Stimulated activated CD4-positive, alpha-beta T cell treated with anti-CD3 and anti-CD28 coated beads, TNF-alpha, amount 100 ng/mL, for 24 hours (primary cell): ENCODE results near the gene ATP1B1.

Source experiments
- DNase-seq, 3 experiments: peaks; one replicate each; pipeline ENCODE4 v3.0.0-alpha.2; 2020; ENCODE audit warnings: low read depth in 3 of 3

ATP1B1 gene

DNA sequence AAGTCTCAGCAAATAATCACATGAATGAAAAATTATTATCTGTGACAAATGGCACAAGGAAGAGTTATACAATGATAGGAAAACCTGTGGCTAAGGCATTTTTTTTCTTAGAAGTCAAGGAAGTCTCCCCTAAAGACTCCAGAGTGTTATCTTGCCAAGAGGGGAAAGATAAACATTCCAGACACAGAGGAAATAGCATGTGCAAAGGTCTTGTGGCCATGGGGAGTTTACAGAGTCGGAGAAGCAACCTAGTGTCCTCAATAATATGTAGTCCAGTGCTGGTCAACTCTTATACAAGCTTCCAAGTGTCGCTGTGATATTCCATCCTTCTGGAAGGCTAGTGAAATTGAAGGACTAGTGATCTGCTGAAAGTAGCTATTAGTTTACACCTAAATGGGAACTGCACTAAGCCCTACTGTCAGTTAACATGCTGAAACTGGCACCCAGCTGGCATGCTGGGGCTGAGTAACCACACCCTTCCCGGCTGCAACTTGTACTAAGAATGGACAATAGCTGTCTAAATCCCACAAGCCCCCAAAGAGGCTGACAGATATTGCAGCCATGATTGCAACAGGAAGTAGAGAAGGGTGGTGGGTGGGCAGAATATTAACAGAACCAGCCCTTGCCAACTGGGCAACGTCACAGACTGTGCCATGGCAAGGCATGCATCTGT lies 11.5 kb upstream of the ATP1B1 start:
- DNase-seq = no peak

DNA sequence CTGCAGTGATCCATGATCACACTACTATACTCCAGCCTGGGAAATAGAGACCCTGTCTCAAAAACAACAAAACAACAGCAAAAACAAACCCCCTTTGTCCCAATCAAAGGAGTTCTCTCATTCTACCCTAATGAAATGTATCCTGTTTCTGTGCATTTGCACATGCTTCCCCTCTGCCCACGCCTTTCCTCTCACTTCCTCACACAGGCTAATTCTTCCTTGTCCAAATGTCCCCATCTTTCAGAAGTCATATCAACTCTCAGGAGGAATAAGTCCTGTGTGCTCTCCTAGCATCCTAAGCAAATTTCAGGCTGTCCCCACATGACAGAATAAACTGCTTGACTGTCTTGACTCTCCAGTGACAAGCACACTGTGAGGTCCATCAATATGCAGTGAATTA lies 8.1 kb upstream of the ATP1B1 start:
- no peak for DNase-seq

DNA sequence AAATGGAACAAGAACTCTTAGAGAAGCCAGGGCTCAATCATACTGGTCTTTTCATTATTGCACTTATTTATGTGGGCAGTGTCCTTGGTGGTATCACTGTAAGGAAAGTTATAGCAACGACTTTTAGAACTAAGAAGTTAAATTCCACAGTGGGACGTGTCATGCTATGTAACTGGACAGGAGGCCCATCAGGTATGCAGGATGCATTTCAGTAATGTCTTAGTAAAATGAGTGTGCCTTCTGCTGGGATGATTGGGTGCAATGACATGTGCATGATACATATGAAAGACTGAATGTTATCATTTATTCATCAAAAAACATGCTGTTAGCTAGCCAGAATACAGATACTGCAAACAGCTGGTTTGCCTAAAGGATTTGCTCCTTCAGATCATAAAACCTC lies 6.9 kb upstream of the ATP1B1 start:
- DNase-seq = no peak

DNA sequence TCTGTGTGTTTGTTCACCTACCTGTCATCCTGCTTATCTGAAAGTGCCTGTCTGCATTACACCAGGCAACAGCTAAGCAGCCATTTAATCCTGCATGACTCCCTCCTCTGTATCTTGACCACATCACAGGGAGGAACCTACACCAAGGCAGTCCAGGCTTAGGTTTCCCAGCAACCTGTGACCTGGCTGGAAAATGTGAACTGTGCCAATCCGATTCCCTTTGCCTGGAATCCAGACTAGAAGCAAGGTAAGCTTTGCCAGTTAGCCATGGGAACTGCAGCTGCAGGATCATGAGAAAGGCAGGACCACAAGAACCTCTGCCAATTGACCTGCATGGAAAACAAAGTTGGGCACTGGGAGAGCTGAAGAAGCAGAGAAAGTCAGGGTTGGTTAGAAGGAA lies 6.3 kb upstream of the ATP1B1 start:
- no peak for DNase-seq

DNA sequence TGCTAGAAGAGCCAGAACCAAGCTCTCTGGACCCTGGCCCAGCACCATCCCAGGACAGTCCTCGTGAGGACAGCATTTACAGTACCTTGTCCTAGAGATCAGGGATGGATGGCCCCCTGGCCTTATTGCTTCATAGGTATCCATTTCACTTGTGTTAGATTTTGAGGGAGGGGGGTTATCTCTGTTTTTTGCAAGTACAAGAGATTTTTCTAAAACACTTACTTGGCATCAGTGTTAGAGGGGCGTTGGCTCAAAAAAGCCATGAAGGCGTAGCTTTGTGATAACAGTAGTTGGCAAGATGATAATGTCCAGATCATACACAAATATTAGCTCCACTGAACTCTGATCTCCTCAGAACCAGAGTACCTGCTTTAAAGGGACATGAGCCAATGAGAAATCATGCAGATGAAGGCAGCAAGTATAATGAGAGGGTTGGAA lies 5.8 kb upstream of the ATP1B1 start:
- no peak for DNase-seq

DNA sequence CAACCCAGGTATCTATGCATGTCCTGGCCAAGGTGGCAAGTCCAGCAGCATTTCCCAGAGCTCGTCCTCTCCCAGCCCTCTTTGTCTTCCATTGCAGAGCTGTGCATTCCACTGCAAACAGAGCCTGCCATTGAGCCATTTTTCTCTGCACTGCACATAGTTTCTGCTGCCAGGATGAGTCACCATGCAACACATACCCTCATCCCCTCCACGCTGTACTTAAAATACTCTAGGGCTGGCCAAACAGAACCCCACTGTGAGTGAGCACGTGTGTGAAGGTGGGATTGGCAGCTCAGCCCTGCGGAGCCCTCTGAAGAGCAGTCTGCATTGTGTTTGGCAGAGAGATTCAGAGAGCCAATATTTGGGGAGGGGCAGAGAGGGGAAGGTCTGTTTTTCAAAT lies 3.9 kb upstream of the ATP1B1 start:
- DNase-seq = no peak

DNA sequence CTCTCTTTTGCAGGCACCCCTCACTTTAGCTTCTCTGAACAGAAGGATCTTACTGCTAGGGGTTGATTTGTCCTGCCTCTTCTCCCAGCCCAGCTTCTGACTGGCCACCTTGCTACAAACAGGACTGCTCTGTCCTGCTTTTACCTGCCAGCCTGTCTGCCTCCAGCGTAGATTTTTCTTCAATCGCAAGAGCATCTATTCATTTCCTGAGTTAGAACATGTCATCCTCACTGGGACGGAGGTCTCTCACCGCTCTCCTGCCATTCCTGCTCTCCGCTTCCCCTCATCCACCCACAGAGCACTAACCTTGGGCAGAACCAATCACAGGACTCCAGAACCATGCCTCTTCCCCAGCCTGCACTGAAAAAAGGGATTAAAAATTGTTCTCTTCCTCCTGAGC lies 3.5 kb upstream of the ATP1B1 start:
- DNase-seq = no peak

DNA sequence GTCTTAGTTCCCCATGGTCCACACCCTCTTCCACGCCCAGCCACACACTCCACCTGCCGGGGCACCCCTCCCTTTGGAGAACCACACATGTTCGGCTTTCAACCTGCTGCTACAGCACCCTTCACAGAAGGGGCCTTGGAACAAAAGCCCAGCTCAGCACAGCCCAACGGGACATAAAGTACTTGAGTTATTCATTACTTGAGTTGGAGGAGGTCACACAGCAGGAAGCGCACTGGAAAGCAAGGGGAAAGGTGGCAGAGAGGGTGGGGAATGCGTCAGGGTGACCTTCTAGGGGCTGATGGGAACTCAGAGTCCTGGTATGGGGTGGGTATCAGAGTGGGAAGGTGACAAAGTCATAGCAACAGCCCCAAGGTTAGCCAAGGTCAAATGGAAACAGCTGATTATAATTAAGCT lies 3.0 kb upstream of the ATP1B1 start:
- no peak for DNase-seq

DNA sequence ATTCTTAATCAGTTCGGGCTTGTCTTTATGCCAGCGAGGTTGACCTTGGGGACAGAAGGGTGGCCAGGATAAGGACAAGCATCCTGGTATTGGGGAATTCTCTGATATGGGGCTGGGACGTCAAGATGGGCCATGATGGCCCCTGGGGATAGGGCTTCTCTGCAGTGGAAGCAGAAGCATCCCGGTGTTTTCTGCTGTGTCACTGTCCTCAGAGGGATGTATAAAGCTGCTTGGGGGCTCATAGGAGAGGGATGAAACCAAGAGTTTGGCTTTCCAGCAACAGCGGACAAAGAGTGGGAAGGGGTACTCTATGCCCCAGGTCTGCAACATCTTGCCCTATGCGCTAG lies 1.4 kb upstream of the ATP1B1 start:
- DNase-seq = no peak

DNA sequence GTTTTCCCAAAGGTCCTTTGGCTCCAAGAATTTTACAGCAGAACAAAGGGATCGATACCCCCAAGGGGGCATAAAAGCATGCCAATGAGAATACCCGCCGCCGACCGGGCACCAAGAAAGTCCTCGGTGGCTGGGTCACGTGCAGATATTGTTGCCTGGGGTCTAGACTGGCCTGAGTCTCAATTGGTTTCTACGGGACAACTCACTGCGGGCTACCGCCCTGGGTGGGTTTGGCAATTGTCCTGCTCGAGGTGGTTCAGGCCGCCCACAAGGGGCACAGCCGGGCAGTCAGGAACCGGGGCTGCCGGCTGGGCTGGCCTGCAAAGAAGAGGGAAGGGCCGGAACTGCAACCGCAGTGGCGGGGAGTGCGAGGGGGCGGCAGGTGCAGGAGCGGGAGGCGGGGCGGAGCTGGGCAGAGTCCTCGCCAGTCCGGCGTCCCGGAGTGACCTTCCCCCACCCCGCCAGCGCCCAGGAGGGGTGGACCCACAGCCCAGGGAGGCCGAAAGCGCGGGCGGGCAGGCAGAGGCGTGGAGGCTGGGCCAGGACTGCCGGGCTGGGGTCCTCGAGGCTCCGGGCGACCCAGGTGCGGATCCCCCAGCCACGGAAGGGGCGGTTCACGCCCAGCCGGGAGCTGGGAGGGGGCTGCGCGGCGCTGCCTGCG lies 926 bp upstream of the ATP1B1 start:
- DNase-seq = no peak

DNA sequence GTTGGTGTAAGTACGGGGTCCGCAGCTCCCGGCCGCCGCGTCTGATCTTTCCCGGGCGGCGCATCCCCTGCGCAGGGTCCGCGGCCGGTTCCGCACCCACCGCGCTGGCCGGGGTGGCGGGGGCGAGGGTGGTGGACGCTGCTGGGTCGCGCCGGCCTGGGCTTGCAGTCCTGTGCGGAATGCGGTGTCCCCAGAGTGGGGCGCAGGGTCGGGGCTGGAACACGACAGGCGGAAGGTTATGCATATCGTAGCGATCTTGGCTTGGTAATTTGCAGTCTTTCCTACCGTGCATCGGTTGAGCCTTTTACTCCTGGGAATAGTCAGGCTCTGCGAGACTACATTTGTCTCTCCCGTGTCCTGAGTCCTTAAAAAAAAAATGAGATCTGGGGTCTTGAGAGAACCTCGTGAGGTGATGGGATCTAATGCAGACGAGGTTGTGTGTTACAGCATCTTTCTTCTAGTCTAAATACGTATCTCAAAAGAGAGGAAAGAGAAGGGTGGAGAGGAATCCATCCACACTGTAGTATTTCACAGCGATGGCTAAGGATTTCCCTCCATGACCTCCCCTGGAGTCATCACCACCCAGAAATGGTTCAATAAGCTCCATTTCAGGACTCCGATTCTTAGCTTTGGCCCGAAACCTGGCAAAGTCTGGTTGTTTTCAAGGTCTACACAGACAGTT lies 572 bp downstream of the ATP1B1 start:
- peak in 1 of 3 experiments; percentile 15 for DNase-seq

DNA sequence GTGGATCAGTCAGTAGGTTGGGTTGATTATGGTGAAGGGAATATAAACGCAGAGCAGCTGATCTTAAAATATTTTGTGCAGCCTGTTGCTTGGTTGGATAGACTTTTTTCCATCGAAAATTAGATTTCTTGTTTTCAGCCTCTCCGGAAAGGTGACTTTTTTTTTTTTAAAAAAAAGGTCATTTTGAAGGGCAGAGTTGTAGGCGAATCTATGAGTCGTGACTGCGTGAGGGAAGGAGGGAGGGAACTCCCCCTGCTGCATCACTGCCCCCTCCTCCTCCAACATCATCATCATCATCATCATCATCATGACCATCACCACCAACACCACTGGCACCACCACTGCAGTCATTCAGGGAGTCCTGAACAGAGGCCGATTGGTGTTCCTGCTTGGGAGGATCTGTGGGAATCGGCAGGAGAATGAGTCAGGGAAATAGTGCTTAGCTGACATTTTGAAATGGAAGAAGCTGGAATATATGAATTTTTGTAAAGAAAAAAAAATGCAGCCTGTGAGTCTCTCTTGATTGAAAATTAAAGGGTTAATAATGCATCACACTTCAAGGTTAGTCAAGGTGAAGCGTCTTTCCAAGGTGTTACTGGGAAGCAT lies 1.2 kb downstream of the ATP1B1 start:
- DNase-seq = peak in 1 of 3 experiments; percentile 30

DNA sequence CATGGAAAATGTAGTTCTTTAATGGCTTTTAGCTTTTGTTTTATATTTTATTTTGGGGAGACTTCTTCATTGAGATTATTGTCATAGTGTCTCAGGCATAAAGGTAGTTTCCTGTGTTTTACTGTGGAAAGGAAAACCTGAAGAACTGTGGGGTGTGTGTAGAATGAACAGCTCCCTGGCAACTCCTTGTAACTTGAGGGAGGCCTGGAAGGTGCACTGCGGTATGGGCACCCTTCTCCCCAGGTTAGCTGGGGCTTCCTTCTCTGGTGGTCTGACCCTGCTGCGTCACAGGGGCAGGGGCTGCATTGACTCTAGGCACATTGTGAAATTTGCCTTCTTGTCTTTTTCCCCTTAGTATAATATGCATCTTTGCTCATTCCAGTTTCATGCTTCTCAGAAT lies 1.7 kb downstream of the ATP1B1 start:
- no peak for DNase-seq

DNA sequence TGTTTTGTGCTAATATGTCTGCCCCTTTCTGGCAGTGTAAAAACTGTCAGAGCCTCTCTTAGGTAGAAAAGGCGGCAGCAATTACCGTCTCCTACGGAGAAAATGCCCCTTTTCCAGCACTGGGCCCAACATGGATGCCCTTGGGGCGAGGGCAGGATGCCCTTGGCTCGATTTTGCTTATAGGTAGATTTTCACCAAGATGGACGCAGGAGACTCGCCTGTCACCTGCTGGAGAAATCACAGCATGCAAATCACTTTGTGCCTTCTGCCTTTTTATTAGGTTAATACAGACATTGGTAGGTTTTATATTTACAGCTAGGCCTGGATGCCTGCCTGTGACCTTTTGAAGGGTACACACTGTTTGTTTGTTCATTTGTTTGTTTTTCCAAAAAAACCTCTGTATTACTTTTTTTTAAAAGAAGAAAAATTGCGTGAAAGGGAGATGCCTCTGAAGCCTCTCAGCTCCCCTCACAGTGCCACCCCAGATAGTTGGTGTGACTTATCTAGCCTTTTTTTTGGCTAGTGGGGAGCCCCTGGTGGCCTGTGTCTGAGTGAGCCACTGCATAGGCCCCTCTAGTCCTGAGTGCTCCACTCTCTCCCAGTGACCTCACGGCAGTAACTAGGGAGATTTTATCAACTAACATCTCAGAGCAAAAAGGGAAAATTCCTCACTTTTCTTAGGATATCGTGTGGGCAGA lies 2.5 kb downstream of the ATP1B1 start:
- DNase-seq = no peak

DNA sequence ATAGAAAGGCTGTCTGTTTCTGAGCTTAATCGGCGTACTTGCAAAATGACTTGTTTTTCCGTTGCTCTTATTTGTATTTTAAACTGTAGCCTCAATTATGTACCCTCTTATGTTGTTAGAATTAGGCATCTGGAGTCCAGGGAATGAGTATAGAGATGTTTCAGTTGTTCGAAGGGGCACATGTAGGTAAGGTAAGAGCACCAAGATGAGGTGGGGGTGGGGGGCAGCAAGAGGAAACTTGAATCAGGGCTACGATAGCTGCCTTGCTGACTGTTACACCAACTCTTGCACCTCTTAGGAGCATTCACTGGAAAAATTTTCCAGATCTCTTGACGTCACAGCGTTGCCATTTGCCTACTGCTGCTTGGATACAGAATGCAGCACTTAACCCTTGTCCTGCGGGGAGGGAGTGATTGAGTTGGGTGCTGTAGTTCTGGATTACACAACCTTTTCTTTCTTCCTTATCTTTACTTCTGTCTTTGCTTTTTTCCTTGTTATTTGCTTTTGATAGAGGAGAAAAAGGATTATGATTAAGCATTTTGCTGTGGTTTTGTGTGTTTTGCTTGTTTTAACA lies 3.2 kb downstream of the ATP1B1 start:
- no peak for DNase-seq

DNA sequence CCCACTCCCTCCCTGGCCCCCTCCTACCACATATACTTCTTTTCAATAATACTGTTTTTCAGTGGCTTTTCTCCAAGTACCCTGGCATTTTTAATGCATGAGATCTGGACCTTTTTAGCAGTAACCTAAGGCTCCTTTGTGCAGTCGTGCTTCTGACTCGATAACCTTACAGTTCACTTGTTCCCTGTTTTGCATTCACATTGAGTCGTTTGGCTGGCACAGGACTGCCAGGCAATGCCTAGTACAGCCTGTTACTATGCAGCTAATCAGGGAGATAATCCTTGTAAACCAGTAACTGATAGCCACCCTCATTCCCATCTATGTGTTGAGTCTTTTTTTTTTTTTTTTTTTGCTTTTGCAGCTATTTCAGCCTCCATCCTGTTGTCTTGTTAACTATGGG lies 3.7 kb downstream of the ATP1B1 start:
- DNase-seq = no peak

DNA sequence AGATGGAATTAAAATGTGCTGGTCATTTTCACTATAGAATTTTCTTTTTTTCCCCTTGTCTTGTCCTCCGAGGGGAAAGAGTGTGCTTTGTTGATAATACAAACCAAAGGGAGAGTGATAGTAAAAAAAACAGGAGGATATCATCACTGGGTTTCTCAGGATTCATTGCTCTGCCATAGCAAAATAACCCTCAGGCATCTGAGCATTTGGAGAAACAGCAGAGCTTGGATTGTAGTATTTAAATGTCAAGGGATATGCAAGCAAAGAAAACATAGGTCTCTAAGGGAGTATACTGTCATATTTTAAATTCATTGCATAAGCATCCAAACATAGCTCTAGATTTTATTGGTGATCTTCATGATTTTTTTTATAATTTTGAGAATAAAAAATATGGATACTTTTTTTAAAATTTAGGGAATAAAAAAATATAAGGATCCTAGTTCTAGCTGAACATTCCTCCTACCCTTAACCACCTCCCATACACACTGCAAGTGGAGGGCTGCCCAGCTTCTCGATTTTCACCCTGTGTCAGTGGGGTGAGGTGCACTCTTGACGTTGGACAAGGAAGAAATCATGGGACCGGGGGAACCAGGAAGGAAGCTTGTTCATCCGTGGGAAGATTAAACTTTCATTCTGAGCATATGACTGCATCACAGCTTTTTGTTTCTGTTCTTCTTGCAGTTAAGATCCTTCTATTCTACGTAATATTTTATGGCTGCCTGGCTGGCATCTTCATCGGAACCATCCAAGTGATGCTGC lies 4.4 kb downstream of the ATP1B1 start:
- DNase-seq = no peak

DNA sequence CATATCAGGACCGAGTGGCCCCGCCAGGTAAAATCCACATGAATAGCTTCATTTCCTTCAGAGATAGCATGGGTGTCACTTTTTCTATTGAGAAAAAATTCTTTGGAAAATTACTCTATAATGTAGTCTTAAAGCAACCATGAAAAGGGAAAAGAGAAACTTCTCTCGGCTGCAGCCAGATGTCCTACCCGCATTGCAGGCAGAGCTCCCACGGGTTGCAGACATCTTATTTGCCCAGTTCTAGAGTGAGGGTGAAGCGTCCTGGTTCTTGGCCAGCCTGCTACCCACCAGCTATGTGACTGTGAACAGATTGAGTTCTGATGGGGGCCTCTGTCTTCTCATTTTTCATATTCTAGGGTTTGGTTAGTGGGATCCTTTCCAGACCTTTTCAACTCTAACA lies 5.0 kb downstream of the ATP1B1 start:
- DNase-seq = no peak

DNA sequence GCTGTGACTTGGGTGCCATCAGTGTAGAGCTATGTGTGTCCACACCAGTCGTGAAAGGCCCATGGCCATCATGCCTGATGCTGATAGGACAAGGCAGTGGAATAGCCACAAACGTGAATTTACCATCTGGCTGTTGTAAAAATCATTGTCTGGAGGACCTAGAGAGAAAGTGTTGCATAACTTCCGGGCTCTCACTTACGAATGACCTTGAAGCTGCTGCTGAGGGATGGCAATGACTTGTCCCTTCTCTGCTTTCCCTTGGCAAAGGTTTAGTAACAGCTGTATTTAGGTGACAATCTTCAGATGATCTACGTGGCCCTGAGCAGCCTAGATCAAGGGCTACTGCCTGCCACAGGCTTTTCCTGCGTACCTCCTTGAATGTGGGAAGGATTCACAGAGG lies 5.8 kb downstream of the ATP1B1 start:
- no peak for DNase-seq

DNA sequence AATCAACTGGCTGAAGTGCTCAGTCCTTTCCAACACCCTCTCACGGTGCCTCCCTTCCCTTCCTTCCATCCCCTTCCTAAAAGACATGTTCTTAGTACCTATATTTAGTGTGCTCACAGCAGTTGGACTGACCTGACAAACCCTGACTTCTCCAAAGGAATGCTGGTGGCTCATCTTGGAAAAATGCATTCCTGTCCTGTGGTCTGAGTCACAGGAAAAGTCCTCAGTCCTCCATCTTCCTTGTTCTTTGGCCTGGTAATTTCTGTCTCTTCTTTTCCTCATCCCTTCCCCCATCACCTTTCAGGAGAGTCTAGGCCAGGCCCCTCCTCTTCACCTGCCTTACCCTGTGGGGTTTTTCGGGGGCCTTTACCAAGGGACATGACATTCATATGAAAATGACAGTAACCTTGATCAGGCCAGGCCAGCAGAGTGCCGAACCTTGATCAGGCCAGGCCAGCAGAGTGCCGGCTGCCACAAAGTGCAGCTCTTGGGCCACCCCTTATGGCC lies 7.2 kb downstream of the ATP1B1 start:
- DNase-seq = no peak
